Loucy (cell line): Measurements from ENCODE around the gene MPDZ.

ENCODE experiments used
- EZH2phosphoT487 ChIP-seq: fragments of 200-600 bp; IDR thresholded peaks from 2 replicates; pipeline ENCODE4 v1.6.1; 2018; ENCODE audit warnings: antibody characterized with exemption, mild to moderate bottlenecking, moderate library complexity, borderline replicate concordance
- TF ChIP-seq, protein P1 (sequence below): fragments of 200-600 bp; sonication (generic); conservative IDR thresholded peaks from 2 replicates; pipeline ENCODE4 v1.5.1; 2014; ENCODE audit warnings: mild to moderate bottlenecking, antibody characterized with exemption, low read length

DNA sequence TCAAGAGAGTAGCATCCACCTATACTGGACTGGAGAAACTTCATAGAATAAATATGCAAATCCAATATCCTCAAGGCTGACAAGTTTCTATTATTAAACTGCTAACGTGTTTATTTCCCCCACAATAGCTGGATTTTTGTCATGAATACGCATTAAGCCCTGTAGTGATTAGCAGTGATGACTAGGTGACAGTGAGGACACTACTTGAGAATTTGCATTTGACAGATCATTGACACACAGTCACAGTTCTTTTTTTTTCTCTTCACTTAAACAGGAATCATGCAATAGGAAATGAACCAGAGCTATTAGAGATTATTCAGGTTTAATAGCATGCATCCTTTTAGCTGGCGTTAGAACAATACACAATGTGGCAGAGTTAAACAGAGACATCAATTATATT is 35.3 kb downstream of the MPDZ start:
- TF ChIP-seq, protein P1, sequence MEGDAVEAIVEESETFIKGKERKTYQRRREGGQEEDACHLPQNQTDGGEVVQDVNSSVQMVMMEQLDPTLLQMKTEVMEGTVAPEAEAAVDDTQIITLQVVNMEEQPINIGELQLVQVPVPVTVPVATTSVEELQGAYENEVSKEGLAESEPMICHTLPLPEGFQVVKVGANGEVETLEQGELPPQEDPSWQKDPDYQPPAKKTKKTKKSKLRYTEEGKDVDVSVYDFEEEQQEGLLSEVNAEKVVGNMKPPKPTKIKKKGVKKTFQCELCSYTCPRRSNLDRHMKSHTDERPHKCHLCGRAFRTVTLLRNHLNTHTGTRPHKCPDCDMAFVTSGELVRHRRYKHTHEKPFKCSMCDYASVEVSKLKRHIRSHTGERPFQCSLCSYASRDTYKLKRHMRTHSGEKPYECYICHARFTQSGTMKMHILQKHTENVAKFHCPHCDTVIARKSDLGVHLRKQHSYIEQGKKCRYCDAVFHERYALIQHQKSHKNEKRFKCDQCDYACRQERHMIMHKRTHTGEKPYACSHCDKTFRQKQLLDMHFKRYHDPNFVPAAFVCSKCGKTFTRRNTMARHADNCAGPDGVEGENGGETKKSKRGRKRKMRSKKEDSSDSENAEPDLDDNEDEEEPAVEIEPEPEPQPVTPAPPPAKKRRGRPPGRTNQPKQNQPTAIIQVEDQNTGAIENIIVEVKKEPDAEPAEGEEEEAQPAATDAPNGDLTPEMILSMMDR: no peak
- no peak for TF ChIP-seq EZH2phosphoT487
